K562 (cell line): ENCODE results near the gene CDC42EP5.
A peak's percentile ranks its signal among the peaks of the same experiment; 100 is the strongest.

ENCODE experiments used
- GABPA ChIP-seq: fragments of 200-800 bp; sonication (Bioruptor generic); conservative IDR thresholded peaks from 2 replicates; pipeline ENCODE4 v1.6.1; 2016; ENCODE audit warnings: low read depth, missing genetic modification characterization, missing compliant biosample characterization
- MXI1 ChIP-seq: IDR thresholded peaks from 2 replicates; pipeline ENCODE4 v1.6.1; 2011; ENCODE audit warnings: low read depth, mild to moderate bottlenecking, improper control_type of control experiment, low read length
- NFE2L1 ChIP-seq: fragments of 450-650 bp; IDR thresholded peaks from 2 replicates; pipeline ENCODE4 v1.6.1; 2016; ENCODE audit warnings: missing genetic modification characterization, low read depth, mild to moderate bottlenecking, missing compliant biosample characterization, moderate library complexity, borderline replicate concordance
- PCBP1 ChIP-seq: fragments of 200-400 bp; formaldehyde crosslinking; IDR thresholded peaks from 2 replicates; pipeline ENCODE4 v1.6.1; 2018; ENCODE audit warnings: mild to moderate bottlenecking, low read depth, low read length; ENCODE audit not compliant: poor library complexity, severe bottlenecking
- POLR2AphosphoS5 ChIP-seq: IDR thresholded peaks from 2 replicates; pipeline ENCODE4 v1.6.1; 2011; ENCODE audit warnings: mild to moderate bottlenecking, low read depth, low read length, moderate library complexity; ENCODE audit not compliant: control insufficient read depth, insufficient read depth
- SP1 ChIP-seq: sonication (generic); formaldehyde crosslinking; IDR thresholded peaks from 2 replicates; pipeline ENCODE4 v1.8.1; 2022; ENCODE audit warnings: mild to moderate bottlenecking, missing genetic modification reagents
- USF2 ChIP-seq: sonication (generic); formaldehyde crosslinking; IDR thresholded peaks from 2 replicates; pipeline ENCODE4 v1.5.0; 2020; ENCODE audit warnings: missing genetic modification reagents
- ZBTB1 ChIP-seq: sonication (generic); formaldehyde crosslinking; IDR thresholded peaks from 2 replicates; pipeline ENCODE4 v1.8.1; 2023; ENCODE audit warnings: missing genetic modification reagents, low read depth, mild to moderate bottlenecking, borderline replicate concordance
- ZNF174 ChIP-seq: fragments of 250-450 bp; sonication (Bioruptor Pico); IDR thresholded peaks from 2 replicates; pipeline ENCODE4 v1.4.0; 2020; ENCODE audit warnings: mild to moderate bottlenecking
- ZNF24 ChIP-seq: fragments of 450-650 bp; IDR thresholded peaks from 2 replicates; pipeline ENCODE4 v1.6.1; 2016
- ZNF274 ChIP-seq: IDR thresholded peaks from 2 replicates; pipeline ENCODE4 v1.6.1; 2011; ENCODE audit warnings: low read depth, mild to moderate bottlenecking, low read length, moderate library complexity, borderline replicate concordance
- ZNF280B ChIP-seq: fragments of 250-450 bp; sonication (Bioruptor Pico); IDR thresholded peaks from 2 replicates; pipeline ENCODE4 v1.5.1; 2021; ENCODE audit warnings: mild to moderate bottlenecking

GRCh38 chr19:54518844-54519243 lies 45.7 kb upstream of the CDC42EP5 start:
- TF ChIP-seq GABPA (tag): 0 out of 2 replicates have a peak, but pooled peaks have one; percentile 38
- no peak for TF ChIP-seq PCBP1
- TF ChIP-seq POLR2AphosphoS5: peak; percentile 67; the same call in 1 of the 2 replicates
- TF ChIP-seq ZNF174 (CRISPR knock-in tag): no peak
- no peak for TF ChIP-seq USF2
- no peak for TF ChIP-seq NFE2L1 (tag)
- TF ChIP-seq SP1 (CRISPR knock-in tag): no peak
- no peak for TF ChIP-seq MXI1
- TF ChIP-seq ZNF280B (CRISPR knock-in tag): no peak
- TF ChIP-seq ZBTB1 (CRISPR knock-in tag): no peak
- TF ChIP-seq ZNF24: no peak
- TF ChIP-seq ZNF274: no peak
